CD4-positive, CD25-positive, alpha-beta regulatory T cell (primary cell): ENCODE results near the gene TMCC1. TPM values are rescaled to one million over a fixed set of nuclear protein-coding genes. Genes with fewer than 3 reads are reported as not detected.
A peak's percentile ranks its signal among the peaks of the same experiment; 100 is the strongest.
"Not testable (repeated sequence)": the region's sequence is repeated elsewhere in the genome, so short reads cannot be mapped to it uniquely, and the experiment has no call there.

Source experiments
- ATAC-seq, 2 donors: fragments of 150-1000 bp; cut with Tn5 transposase; one replicate each; pipeline ENCODE4 v1.10.0; 2021; ENCODE audit warnings: low read depth in 2 of 2, moderate number of reproducible peaks in 2 of 2, moderate library complexity in 1 of 2
- DNase-seq, 3 donors: peaks; one replicate each; pipeline versions ENCODE4 v3.0.0 to v3.0.0-alpha.2; 2012 to 2022; ENCODE audit warnings: mixed read lengths in 1 of 3
- H3K27ac ChIP-seq: one replicate; pipeline ENCODE4 v1.7.0; 2013; ENCODE audit warnings: mild to moderate bottlenecking, low read length; ENCODE audit not compliant: insufficient read depth, poor library complexity, severe bottlenecking
- H3K27me3 ChIP-seq: one replicate; pipeline ENCODE4 v1.7.0; 2013; ENCODE audit warnings: low read length; ENCODE audit not compliant: control insufficient read depth, insufficient read depth
- H3K36me3 ChIP-seq: one replicate; pipeline ENCODE4 v1.7.0; 2013; ENCODE audit warnings: mild to moderate bottlenecking, low read length, moderate library complexity; ENCODE audit not compliant: control insufficient read depth, insufficient read depth
- H3K4me1 ChIP-seq: 2 replicates; pipeline ENCODE4 v1.7.0; 2013; ENCODE audit warnings: mild to moderate bottlenecking, low read length; ENCODE audit not compliant: insufficient read depth, control insufficient read depth, poor library complexity, severe bottlenecking
- H3K4me3 ChIP-seq: one replicate; pipeline ENCODE4 v1.7.0; 2013; ENCODE audit warnings: low read depth, mild to moderate bottlenecking, low read length, moderate library complexity
- H3K9me3 ChIP-seq, 2 experiments: 1 replicate in 1 of 2; 2 replicates in 1 of 2; pipeline ENCODE4 v1.7.0; 2013; ENCODE audit warnings: low read length in 2 of 2, mild to moderate bottlenecking in 1 of 2, moderate library complexity in 1 of 2; ENCODE audit not compliant: control insufficient read depth in 2 of 2
- H3K27ac Mint-ChIP-seq, 3 donors: one replicate each; pipeline ENCODE4 v1.8.0; 2020 to 2022; ENCODE audit warnings: mild to moderate bottlenecking in 3 of 3, mixed read lengths in 3 of 3, moderate library complexity in 2 of 3
- H3K27me3 Mint-ChIP-seq: one replicate; pipeline ENCODE4 v1.8.0; 2022; ENCODE audit warnings: mild to moderate bottlenecking, mixed read lengths
- H3K36me3 Mint-ChIP-seq: one replicate; pipeline ENCODE4 v1.8.0; 2020; ENCODE audit warnings: mixed read lengths
- H3K4me1 Mint-ChIP-seq, 4 donors: one replicate each; pipeline ENCODE4 v1.8.0; 2020 to 2022; ENCODE audit warnings: mixed read lengths in 4 of 4, mild to moderate bottlenecking in 1 of 4
- H3K4me3 Mint-ChIP-seq, 4 donors: one replicate each; pipeline ENCODE4 v1.8.0; 2020 to 2022; ENCODE audit warnings: mild to moderate bottlenecking in 4 of 4, mixed read lengths in 4 of 4, moderate library complexity in 3 of 4
- H3K9me3 Mint-ChIP-seq, 7 donors: one replicate each; pipeline ENCODE4 v1.8.0; 2020 to 2022; ENCODE audit warnings: mixed read lengths in 7 of 7, mild to moderate bottlenecking in 3 of 7, moderate library complexity in 2 of 7
- polyA plus RNA-seq, 4 donors: library from polyadenylated mRNA; unstranded; fragments of 300-500 nt; fragmentation: Illumina TruSeq; gene quantifications; one replicate each; pipeline ENCODE4 v1.2.3, GENCODE V29; 2021
- total RNA-seq: library from RNA; stranded (reverse); gene quantifications from one replicate; pipeline ENCODE4 v1.2.3, GENCODE V29; 2022

The TMCC1 gene
- total and polyA plus RNA-seq, 5 donors from 2014 or later = 5.2 to 29.2 (median 6.2) TPM

DNA sequence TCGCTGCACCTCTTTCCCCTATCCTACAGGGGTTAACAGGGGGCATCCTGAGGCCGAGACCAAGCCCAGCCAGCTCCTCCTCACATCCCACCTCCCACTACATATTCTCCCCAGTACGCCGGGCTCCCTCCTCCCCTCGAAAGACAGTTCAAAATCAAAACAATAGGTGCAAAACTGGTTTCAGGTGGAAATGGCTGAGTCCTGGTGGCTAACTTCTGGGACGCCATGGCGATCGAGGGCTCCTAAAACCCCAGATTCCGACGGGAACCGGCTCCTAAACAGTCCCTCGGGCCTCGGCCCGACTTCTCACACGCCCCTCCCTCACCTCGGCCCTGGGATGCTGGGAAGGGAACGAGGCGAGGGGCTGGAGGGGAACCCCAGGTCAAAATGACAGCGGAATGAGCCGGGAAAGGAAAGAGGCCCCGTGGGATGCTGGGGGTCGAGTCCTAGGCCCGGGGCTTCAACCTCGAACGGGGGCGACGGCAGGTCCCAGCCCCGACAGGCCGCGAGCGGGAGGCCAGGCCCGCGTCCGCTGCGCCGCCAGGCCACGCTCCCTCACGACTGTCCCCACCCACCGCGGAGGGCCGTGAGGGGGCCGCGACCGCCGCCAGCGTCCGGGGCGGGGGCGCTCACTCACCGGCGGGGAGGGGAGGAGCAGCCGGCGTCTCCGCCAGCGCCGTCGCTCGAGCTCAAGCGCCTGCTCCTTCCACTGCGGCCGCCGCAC, 492 bp downstream of the TMCC1 start:
- Histone ChIP-seq H3K4me1 (peaks cover 38% of the 10 kb centered on the region), H3K9me3 (no peaks in the 10 kb centered on the region), H3K27ac (peak overlapping the region; percentile 81), H3K4me3 (peak overlapping the region; percentile 77), H3K27me3 (no peaks in the 10 kb centered on the region), H3K36me3 (no peaks in the 10 kb centered on the region)
- H3K36me3 Mint-ChIP-seq = no peaks in the 10 kb centered on the region
- ATAC-seq = peak; percentile 72
- H3K27ac Mint-ChIP-seq = peak overlapping the region; percentile 88 to 97 (median 95)
- H3K4me3 Mint-ChIP-seq = peak overlapping the region; percentile 90 to 96 (median 96)
- no peaks in the 10 kb centered on the region for H3K9me3 Mint-ChIP-seq
- H3K27me3 Mint-ChIP-seq = no peaks in the 10 kb centered on the region
- peaks cover 32 to 51% (median 41%) of the 10 kb centered on the region in 4 donors for H3K4me1 Mint-ChIP-seq
- DNase-seq = peak; percentile 74 to 82 (median 81)

DNA sequence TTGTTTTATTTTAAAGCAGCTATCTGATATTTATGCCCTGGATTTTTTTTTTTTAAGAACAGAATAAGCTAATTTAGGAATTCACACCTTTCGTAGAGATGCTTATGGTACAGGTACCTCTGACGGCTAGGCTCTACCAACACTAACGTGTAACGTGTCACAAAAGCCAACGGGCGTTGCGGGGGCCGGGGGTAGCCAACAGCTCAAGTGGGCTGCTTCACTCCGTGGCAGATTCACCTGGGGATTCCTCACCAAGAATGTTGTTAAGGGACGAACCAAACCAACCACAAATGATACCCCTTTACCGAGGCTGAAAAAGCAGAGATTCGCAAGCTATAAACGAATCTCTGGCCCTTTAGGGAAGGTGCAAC, 1.0 kb downstream of the TMCC1 start:
- Histone ChIP-seq H3K27ac (peak overlapping the region; percentile 81), H3K36me3 (no peaks in the 10 kb centered on the region), H3K27me3 (no peaks in the 10 kb centered on the region), H3K9me3 (no peaks in the 10 kb centered on the region), H3K4me3 (peak overlapping the region; percentile 77), H3K4me1 (peaks cover 38% of the 10 kb centered on the region)
- peak in 2 of 3 donors; percentile 2 to 5 for DNase-seq
- Mint-ChIP-seq H3K36me3 (no peaks in the 10 kb centered on the region), H3K27me3 (no peaks in the 10 kb centered on the region), H3K4me1 (peaks cover 37 to 56% (median 45%) of the 10 kb centered on the region in 4 donors), H3K4me3 (peak overlapping the region; percentile 90 to 96 (median 96)), H3K27ac (peak overlapping the region; percentile 88 to 97 (median 95)), H3K9me3 (no peaks in the 10 kb centered on the region)
- ATAC-seq = no peak

GRCh38 chr3:129890891-129891290, 2.6 kb downstream of the TMCC1 start:
- DNase-seq = no peak
- Mint-ChIP-seq H3K27ac (peak overlapping the region in 2 of 3 donors; percentile 39 to 76), H3K36me3 (no peaks in the 10 kb centered on the region), H3K9me3 (no peaks in the 10 kb centered on the region), H3K27me3 (no peaks in the 10 kb centered on the region), H3K4me3 (peak overlapping the region; percentile 26 to 96 (median 52)), H3K4me1 (peaks cover 37 to 58% (median 45%) of the 10 kb centered on the region in 4 donors)
- Histone ChIP-seq H3K36me3 (no peaks in the 10 kb centered on the region), H3K9me3 (no peaks in the 10 kb centered on the region), H3K27me3 (no peaks in the 10 kb centered on the region), H3K4me3 (no peak overlapping the region), H3K4me1 (peaks cover 38% of the 10 kb centered on the region), H3K27ac (no peak overlapping the region)
- ATAC-seq = no peak

DNA sequence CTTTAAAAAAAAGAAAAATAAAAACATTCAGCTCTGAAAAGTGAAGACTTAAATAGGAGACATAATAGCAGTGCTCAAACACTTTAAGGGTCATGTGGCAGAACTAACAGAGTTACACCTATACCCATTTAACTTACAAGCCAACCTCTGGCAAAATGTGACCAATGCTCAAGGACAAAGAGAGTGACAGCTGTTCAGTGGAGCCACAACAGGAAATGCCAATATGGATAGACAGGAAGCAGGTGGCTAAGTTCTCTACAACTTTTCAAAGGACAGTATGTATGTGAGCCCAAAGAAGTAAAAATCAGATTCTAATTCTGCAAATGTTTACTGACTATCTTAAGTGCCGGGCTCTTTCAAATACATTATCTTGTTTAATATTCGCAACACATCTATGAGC, 3.4 kb downstream of the TMCC1 start:
- Mint-ChIP-seq H3K4me3 (peak overlapping the region in 3 of 4 donors; percentile 30 to 96 (median 55)), H3K36me3 (no peaks in the 10 kb centered on the region), H3K9me3 (no peaks in the 10 kb centered on the region), H3K4me1 (peaks cover 37 to 58% (median 45%) of the 10 kb centered on the region in 4 donors), H3K27ac (peak overlapping the region in 2 of 3 donors; percentile 26 to 76), H3K27me3 (no peaks in the 10 kb centered on the region)
- Histone ChIP-seq H3K27ac (peak overlapping the region; percentile 56), H3K27me3 (no peaks in the 10 kb centered on the region), H3K4me3 (no peak overlapping the region), H3K4me1 (peaks cover 38% of the 10 kb centered on the region), H3K9me3 (no peaks in the 10 kb centered on the region), H3K36me3 (no peaks in the 10 kb centered on the region)
- DNase-seq (peak in 2 of 3 donors; percentile 10 to 59), ATAC-seq (no peak)

DNA sequence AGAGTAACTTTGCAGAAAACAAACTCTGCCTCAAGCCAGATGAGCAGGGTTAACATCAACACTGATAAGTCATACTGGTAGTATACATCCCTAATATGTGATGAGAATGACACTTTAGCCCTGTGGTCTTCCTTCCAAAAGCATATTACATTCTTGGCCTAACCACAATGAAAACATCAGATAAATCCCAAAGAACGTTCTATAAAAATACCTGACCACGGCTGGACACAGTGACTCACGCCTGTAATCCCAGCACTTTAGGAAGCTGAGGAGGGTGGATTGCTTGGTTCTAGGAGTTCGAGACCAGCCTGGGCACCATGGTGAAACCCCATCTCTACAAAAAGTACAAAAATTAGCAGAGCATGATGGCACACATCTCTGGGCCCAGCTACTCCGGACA, 4.7 kb downstream of the TMCC1 start:
- peak overlapping the region in 2 of 3 donors; percentile 43 to 76 for H3K27ac Mint-ChIP-seq
- H3K4me1 Mint-ChIP-seq = peaks cover 37 to 57% (median 41%) of the 10 kb centered on the region in 4 donors
- H3K27me3 ChIP-seq = no peaks in the 10 kb centered on the region

DNA sequence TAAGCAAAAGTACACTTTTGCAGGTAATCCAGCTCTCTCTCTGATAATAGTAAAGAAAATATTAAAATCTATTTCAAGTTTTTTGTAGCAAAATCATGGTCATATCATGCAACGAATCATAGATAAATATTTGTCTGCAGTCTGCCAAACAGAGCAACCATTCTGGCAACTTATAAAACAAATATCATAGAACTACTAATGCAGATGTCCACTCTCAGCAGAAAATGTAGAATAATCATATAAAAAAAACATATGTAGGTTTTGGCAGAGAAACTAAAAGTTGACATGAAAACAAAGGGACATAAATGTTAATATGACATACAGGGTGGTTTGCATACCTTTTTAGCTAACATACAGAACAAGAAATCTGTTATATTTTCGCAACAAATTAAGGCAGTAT, 12.2 kb downstream of the TMCC1 start:
- DNase-seq (no peak), ATAC-seq (no peak)
- Histone ChIP-seq H3K27me3 (no peaks in the 10 kb centered on the region), H3K27ac (no peak overlapping the region), H3K4me1 (no peaks in the 10 kb centered on the region), H3K36me3 (peaks cover 22% of the 10 kb centered on the region), H3K9me3 (no peaks in the 10 kb centered on the region), H3K4me3 (no peak overlapping the region)
- H3K27ac Mint-ChIP-seq = no peak overlapping the region
- H3K27me3 Mint-ChIP-seq = no peaks in the 10 kb centered on the region
- H3K4me3 Mint-ChIP-seq = no peak overlapping the region
- peaks cover 20 to 46% (median 27%) of the 10 kb centered on the region in 4 donors for H3K4me1 Mint-ChIP-seq
- H3K36me3 Mint-ChIP-seq = peaks cover 34% of the 10 kb centered on the region
- peaks cover 0 to 3% (median 0%) of the 10 kb centered on the region in 7 donors for H3K9me3 Mint-ChIP-seq

More for the DNA sequence above, 4.7 kb downstream of the TMCC1 start:
- ATAC-seq = no peak
- Histone ChIP-seq H3K36me3 (no peaks in the 10 kb centered on the region), H3K9me3 (no peaks in the 10 kb centered on the region), H3K4me3 (no peak overlapping the region), H3K27ac (no peak overlapping the region), H3K4me1 (peaks cover 32% of the 10 kb centered on the region)
- no peaks in the 10 kb centered on the region for H3K27me3 Mint-ChIP-seq
- peaks cover 4% of the 10 kb centered on the region for H3K36me3 Mint-ChIP-seq
- H3K9me3 Mint-ChIP-seq = peaks cover 0 to 2% (median 0%) of the 10 kb centered on the region in 7 donors
- no peak overlapping the region for H3K4me3 Mint-ChIP-seq
- DNase-seq = no peak

- H3K27me3 Mint-ChIP-seq = no peaks in the 10 kb centered on the region
- peaks cover 0 to 3% (median 0%) of the 10 kb centered on the region in 7 donors for H3K9me3 Mint-ChIP-seq
- Histone ChIP-seq H3K4me3 (no peak overlapping the region), H3K4me1 (no peaks in the 10 kb centered on the region), H3K9me3 (no peaks in the 10 kb centered on the region), H3K27me3 (no peaks in the 10 kb centered on the region), H3K27ac (no peak overlapping the region), H3K36me3 (peaks cover 43% of the 10 kb centered on the region)
- H3K4me3 Mint-ChIP-seq = no peak overlapping the region
- peaks cover 20 to 42% (median 26%) of the 10 kb centered on the region in 4 donors for H3K4me1 Mint-ChIP-seq
- peaks cover 29% of the 10 kb centered on the region for H3K36me3 Mint-ChIP-seq
- no peak for ATAC-seq
- peak overlapping the region; percentile 12 to 82 (median 25) for H3K27ac Mint-ChIP-seq
- DNase-seq = no peak
Observed at GRCh38 chr3:129878355-129878754, 15.2 kb downstream of the TMCC1 start.

DNA sequence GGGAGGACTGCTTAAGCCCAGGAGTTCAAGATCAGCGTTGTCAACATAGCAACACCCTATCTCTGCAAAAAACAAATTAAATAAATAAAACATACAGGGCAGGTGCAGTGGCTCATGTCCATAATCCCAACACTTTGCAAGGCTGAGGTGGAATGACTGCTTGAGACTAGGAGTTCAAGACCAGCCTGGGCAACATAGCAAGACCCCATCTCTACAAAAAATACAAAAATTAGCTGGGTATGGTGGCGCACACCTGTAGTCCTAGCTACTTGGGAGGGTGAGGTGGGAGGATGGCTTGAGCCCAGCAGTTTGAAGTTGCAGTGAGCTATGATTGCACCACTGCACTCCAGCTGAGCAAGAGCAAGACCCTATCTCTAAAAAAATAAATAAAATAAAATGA, 19.0 kb downstream of the TMCC1 start:
- H3K4me3 Mint-ChIP-seq, H3K27me3 ChIP-seq, H3K4me1 ChIP-seq, H3K27ac ChIP-seq, ATAC-seq, H3K27ac Mint-ChIP-seq, H3K9me3 ChIP-seq, H3K9me3 Mint-ChIP-seq, H3K27me3 Mint-ChIP-seq, H3K4me3 ChIP-seq, DNase-seq: not testable (repeated sequence)
- H3K36me3 ChIP-seq = peaks cover 45% of the 10 kb centered on the region
- Mint-ChIP-seq H3K4me1 (peaks cover 11 to 31% (median 28%) of the 10 kb centered on the region in 4 donors), H3K36me3 (peaks cover 37% of the 10 kb centered on the region)
